Endothelial cell of umbilical vein (primary cell): Measurements from ENCODE around the gene CLIP2. TPM values are rescaled to one million over a fixed set of nuclear protein-coding genes. Genes with fewer than 3 reads are reported as not detected.

Experiments used
- BruUV-seq: library from RNA; stranded (reverse); fragments of 400-500 nt; replicated peaks from 2 replicates; lab custom pipeline; 2021; lab: Mats Ljungman, UMichigan
- CTCF ChIA-PET: fragments of 300-600, 350-600 bp; sonication (Branson Sonifier 250); formaldehyde crosslinking; loops from one replicate; lab custom pipeline; 2021; ENCODE audit warnings: antibody characterized with exemption, inconsistent platforms; lab: Charles Lee
- POLR2A ChIA-PET: fragments of 300-600, 350-600 bp; sonication (Branson Sonifier 250); formaldehyde crosslinking; loops from one replicate; lab custom pipeline; 2021; ENCODE audit warnings: antibody characterized with exemption, inconsistent platforms; lab: Charles Lee
- DNase-seq: peaks from one replicate; pipeline ENCODE4 v3.0.0-alpha.2; 2011; ENCODE audit warnings: low read depth, low spot score
- FAIRE-seq: peaks from 2 replicates; lab custom pipeline; 2011; peaks lifted over from hg19 to GRCh38; lab: Jason Lieb, UNC
- H2AFZ ChIP-seq: 2 replicates; pipeline ENCODE4 v1.6.0; 2012; ENCODE audit warnings: low read depth, low read length, control low read depth, inconsistent platforms
- H3K27ac ChIP-seq: 2 replicates; pipeline ENCODE4 v1.5.1; 2011; ENCODE audit warnings: low read depth, mild to moderate bottlenecking, control low read depth, low read length, moderate library complexity; ENCODE audit not compliant: insufficient read depth
- H3K27me3 ChIP-seq, 2 experiments: 2 replicates each; pipeline versions ENCODE4 v1.6.0 to v1.6.1; 2011; ENCODE audit warnings: low read length in 2 of 2, mixed read lengths in 1 of 2; ENCODE audit not compliant: control insufficient read depth in 2 of 2, insufficient read depth in 2 of 2
- H3K36me3 ChIP-seq, 2 experiments: 2 replicates in 1 of 2; 3 replicates in 1 of 2; pipeline ENCODE4 v1.5.1; 2011; ENCODE audit warnings: low read length in 2 of 2, mild to moderate bottlenecking in 1 of 2, moderate library complexity in 1 of 2; ENCODE audit not compliant: control insufficient read depth in 2 of 2, insufficient read depth in 2 of 2; ENCODE audit errors: extremely low read depth in 1 of 2
- H3K4me1 ChIP-seq: 3 replicates; pipeline ENCODE4 v1.5.1; 2011; ENCODE audit warnings: mild to moderate bottlenecking, low read length; ENCODE audit not compliant: control insufficient read depth, insufficient read depth; ENCODE audit errors: extremely low read depth
- H3K4me2 ChIP-seq: 2 replicates; pipeline ENCODE4 v1.6.1; 2011; ENCODE audit warnings: low read length, control low read depth, mixed read lengths; ENCODE audit not compliant: insufficient read depth
- H3K4me3 ChIP-seq, 3 experiments: fragments of 200-600 bp in 1 of 3; sonication (generic), shearing (Covaris generic) in 1 of 3; replicated peaks in 1 of 3; 2 replicates each; pipeline ENCODE4 v1.5.1; 2011 to 2016; ENCODE audit warnings: control low read depth in 3 of 3, low read length in 3 of 3, mild to moderate bottlenecking in 2 of 3, inconsistent platforms in 1 of 3, low read depth in 1 of 3, moderate library complexity in 1 of 3; ENCODE audit not compliant: insufficient read depth in 1 of 3
- H3K79me2 ChIP-seq: 2 replicates; pipeline ENCODE4 v1.6.0; 2012; ENCODE audit warnings: low read length, inconsistent platforms; ENCODE audit not compliant: control insufficient read depth, insufficient read depth
- H3K9ac ChIP-seq: replicated peaks from 2 replicates; pipeline ENCODE3; 2011; ENCODE audit warnings: low read length, control low read depth; ENCODE audit not compliant: insufficient read depth; ENCODE audit errors: extremely low read depth
- H3K9me1 ChIP-seq: replicated peaks from 3 replicates; pipeline ENCODE4 v1.6.0; 2011; ENCODE audit warnings: mild to moderate bottlenecking, low read length; ENCODE audit not compliant: control insufficient read depth, insufficient read depth; ENCODE audit errors: extremely low read depth
- H3K9me3 ChIP-seq: replicated peaks from 2 replicates; pipeline ENCODE4 v1.5.1; 2012; ENCODE audit warnings: low read length, inconsistent platforms; ENCODE audit not compliant: control insufficient read depth, insufficient read depth
- H4K20me1 ChIP-seq: replicated peaks from 2 replicates; pipeline ENCODE3; 2011; ENCODE audit warnings: mild to moderate bottlenecking, low read length; ENCODE audit not compliant: control insufficient read depth, insufficient read depth; ENCODE audit errors: extremely low read depth
- EZH2 ChIP-seq: IDR thresholded peaks from 2 replicates; pipeline ENCODE4 v1.6.1; 2012; ENCODE audit warnings: borderline replicate concordance, low read depth, mild to moderate bottlenecking, moderate library complexity, low read length, inconsistent platforms; ENCODE audit not compliant: severe bottlenecking
- GATA2 ChIP-seq: IDR thresholded peaks from 2 replicates; pipeline ENCODE4 v1.7.0; 2011; ENCODE audit warnings: low read depth, mild to moderate bottlenecking, moderate library complexity, mixed read lengths, low read length; ENCODE audit not compliant: insufficient read length, insufficient read depth
- JUN ChIP-seq: IDR thresholded peaks from 2 replicates; pipeline ENCODE4 v1.6.1; 2011; ENCODE audit warnings: borderline replicate concordance, low read depth; ENCODE audit not compliant: insufficient read length, insufficient read depth
- POLR2A ChIP-seq: IDR thresholded peaks from 2 replicates; pipeline ENCODE4 v1.6.1; 2012; ENCODE audit warnings: low read depth, mild to moderate bottlenecking, control low read depth, low read length
- POLR2AphosphoS5 ChIP-seq: IDR thresholded peaks from 2 replicates; pipeline ENCODE4 v1.6.1; 2012; ENCODE audit warnings: low read depth, mild to moderate bottlenecking, control low read depth, low read length, moderate library complexity; ENCODE audit not compliant: insufficient read depth
- dilution Hi-C: fragments of 300-500 bp; cut with MboI; formaldehyde crosslinking; loops from one replicate; pipeline ENCODE4 v1.15.0; 2019; ENCODE audit warnings: low sequenced_read_pairs; ENCODE audit not compliant: extremely low pct_ligation_motif_present
- intact Hi-C: fragments of 100-400 bp; cut with micrococcal nuclease; formaldehyde crosslinking; loops from one replicate; pipeline ENCODE4 v1.10.0; 2022
- polyA plus RNA-seq, 4 experiments: library from polyadenylated mRNA; depleted of rRNA in 3 of 4; stranded (reverse) in 3 of 4; unstranded in 1 of 4; fragments of >200 nt; gene quantifications; 2 replicates each; pipeline versions ENCODE4 v1.2.1 to v1.2.3, GENCODE V29; 2011 to 2012; ENCODE audit warnings: missing spikeins in 1 of 4
- total RNA-seq: library from RNA; stranded (reverse); gene quantifications from 2 replicates; pipeline ENCODE4 v1.2.3, GENCODE V29; 2021
- TF ChIP-seq, protein P1 (sequence below), 2 donors: IDR thresholded peaks; 1 replicate in 1 of 2; 2 replicates in 1 of 2; pipeline ENCODE4 v1.5.1; 2011; ENCODE audit warnings: low read length in 2 of 2, mild to moderate bottlenecking in 2 of 2, moderate library complexity in 2 of 2, control low read depth in 1 of 2, inconsistent platforms in 1 of 2, low read depth in 1 of 2; ENCODE audit not compliant: insufficient read depth in 1 of 2; ENCODE audit errors: extremely low read depth in 1 of 2

The CLIP2 gene
- total and polyA plus RNA-seq, 2 donors (not counting 3 experiments of a cell fraction or from before 2014, with no cell fraction given): 8.3 to 37.1 TPM

DNA sequence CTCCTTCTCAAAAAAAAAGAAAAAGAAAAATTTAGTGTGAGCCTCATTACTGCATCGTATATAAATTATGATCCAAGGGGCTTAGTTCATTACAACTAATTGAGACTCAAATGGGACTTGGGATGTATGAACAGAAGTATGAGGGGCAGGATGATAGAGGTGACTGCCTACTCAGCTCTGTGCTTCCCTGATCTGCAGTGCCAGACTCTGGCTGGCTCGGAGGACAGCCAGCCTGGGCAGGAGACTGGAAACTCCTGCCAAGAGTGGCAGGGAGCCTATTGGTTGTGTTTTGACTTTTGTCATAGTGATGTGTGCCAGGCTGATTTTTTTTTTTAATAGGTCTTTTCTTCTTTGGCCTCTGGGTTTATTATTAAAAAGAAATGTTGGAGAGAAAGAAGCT is 90.7 kb downstream of the CLIP2 start:
- H3K9me1 ChIP-seq: no peaks in the 10 kb centered on the region
- intact Hi-C loops: no loop called here
- no peaks in the 10 kb centered on the region for H3K27me3 ChIP-seq
- H4K20me1 ChIP-seq: no peaks in the 10 kb centered on the region
- no peak overlapping the region for H2AFZ ChIP-seq
- DNase-seq (no peak), FAIRE-seq (no peak)
- BruUV-seq: no TSS peak
- no peaks in the 10 kb centered on the region for H3K79me2 ChIP-seq
- H3K36me3 ChIP-seq: peaks cover 0 to 11% of the 10 kb centered on the region in 2 experiments
- dilution Hi-C loops: no loop called here
- no peak overlapping the region for H3K9ac ChIP-seq
- H3K4me1 ChIP-seq: no peaks in the 10 kb centered on the region
- H3K4me3 ChIP-seq: no peak overlapping the region
- H3K9me3 ChIP-seq: no peaks in the 10 kb centered on the region
- POLR2A ChIA-PET: interaction anchor here (1.0 kb wide), 1 partner anchor 15 kb away, joined by 4 read pairs; no protein-coding TSS in a partner anchor
- no peak overlapping the region for H3K27ac ChIP-seq
- TF ChIP-seq EZH2 (no peak), POLR2AphosphoS5 (no peak), JUN (no peak), GATA2 (no peak), POLR2A (no peak)
- TF ChIP-seq, protein P1, sequence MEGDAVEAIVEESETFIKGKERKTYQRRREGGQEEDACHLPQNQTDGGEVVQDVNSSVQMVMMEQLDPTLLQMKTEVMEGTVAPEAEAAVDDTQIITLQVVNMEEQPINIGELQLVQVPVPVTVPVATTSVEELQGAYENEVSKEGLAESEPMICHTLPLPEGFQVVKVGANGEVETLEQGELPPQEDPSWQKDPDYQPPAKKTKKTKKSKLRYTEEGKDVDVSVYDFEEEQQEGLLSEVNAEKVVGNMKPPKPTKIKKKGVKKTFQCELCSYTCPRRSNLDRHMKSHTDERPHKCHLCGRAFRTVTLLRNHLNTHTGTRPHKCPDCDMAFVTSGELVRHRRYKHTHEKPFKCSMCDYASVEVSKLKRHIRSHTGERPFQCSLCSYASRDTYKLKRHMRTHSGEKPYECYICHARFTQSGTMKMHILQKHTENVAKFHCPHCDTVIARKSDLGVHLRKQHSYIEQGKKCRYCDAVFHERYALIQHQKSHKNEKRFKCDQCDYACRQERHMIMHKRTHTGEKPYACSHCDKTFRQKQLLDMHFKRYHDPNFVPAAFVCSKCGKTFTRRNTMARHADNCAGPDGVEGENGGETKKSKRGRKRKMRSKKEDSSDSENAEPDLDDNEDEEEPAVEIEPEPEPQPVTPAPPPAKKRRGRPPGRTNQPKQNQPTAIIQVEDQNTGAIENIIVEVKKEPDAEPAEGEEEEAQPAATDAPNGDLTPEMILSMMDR (IDR thresholded peaks at IDR 0.05; ENCODE audit: extremely low read depth in 1 of 2, insufficient read depth in 1 of 2, low read depth in 1 of 2, low read length in 2 of 2): no peak
- CTCF ChIA-PET: interaction anchor here (2.6 kb wide), 1 partner anchor 174 kb away, joined by 10 read pairs; no protein-coding TSS in a partner anchor
- no peak overlapping the region for H3K4me2 ChIP-seq
